ENCODE data around the gene RSRC1. TPM values are rescaled to one million over a fixed set of nuclear protein-coding genes. Genes with fewer than 3 reads are reported as not detected.

Gene RSRC1
- total and polyA plus RNA-seq, 2 donors (not counting 1 experiment from before 2014, with no cell fraction given), result 4.5 to 54.6 TPM

GRCh38 chr3:158220575-158220974, 110.7 kb downstream of the RSRC1 start:
- H3K9me3 Mint-ChIP-seq (ENCODE audit: insufficient read depth), result no peaks in the 10 kb centered on the region
- H3K27me3 ChIP-seq (replicated peaks in 1 of 4; ENCODE audit: control extremely low read depth in 1 of 4, control insufficient read depth in 3 of 4, insufficient read depth in 4 of 4, low read length in 3 of 4), result no peaks in the 10 kb centered on the region
- no peaks in the 10 kb centered on the region for H3K9me3 ChIP-seq (ENCODE audit: control extremely low read depth in 1 of 3, control insufficient read depth in 2 of 3, insufficient read depth in 1 of 3, low read length in 2 of 3)
- H3K4me3 Mint-ChIP-seq, result no peak overlapping the region
- H3K27ac ChIP-seq (ENCODE audit: low read length in 2 of 2), result no peak overlapping the region
- H2AFZ ChIP-seq (ENCODE audit: insufficient read depth, low read depth, low read length, poor library complexity, severe bottlenecking), result no peak overlapping the region
- no peaks in the 10 kb centered on the region for H3K36me3 ChIP-seq (replicated peaks in 1 of 2; ENCODE audit: control extremely low read depth in 1 of 2, control insufficient read depth in 1 of 2, extremely low read depth in 1 of 2, insufficient read depth in 2 of 2, low read length in 1 of 2)
- no peak overlapping the region for H3K4me2 ChIP-seq (replicated peaks; ENCODE audit: low read depth, low read length, poor library complexity, severe bottlenecking)
- intact Hi-C loops (cut with micrococcal nuclease), result no loop called here
- H3K4me1 ChIP-seq (ENCODE audit: control insufficient read depth in 2 of 2, insufficient read depth in 2 of 2, low read length in 2 of 2), result no peaks in the 10 kb centered on the region
- H3K79me2 ChIP-seq (ENCODE audit: control insufficient read depth, insufficient read depth, low read length), result no peaks in the 10 kb centered on the region
- ChIA-PET CTCF (no interaction called here), POLR2A (no interaction called here)
- no peak overlapping the region for H3K4me3 ChIP-seq (ENCODE audit: control extremely low read depth in 1 of 5, extremely low read depth in 1 of 5, insufficient read depth in 1 of 5, low read depth in 2 of 5, low read length in 4 of 5)
- ATAC-seq (ENCODE audit: low read depth) (no peak), DNase-seq (no peak)
- no peak for TF ChIP-seq CTCF (IDR thresholded peaks at IDR 0.05)
- TF ChIP-seq EZH2 (IDR thresholded peaks at IDR 0.05; ENCODE audit: borderline replicate concordance, insufficient read depth, low read depth, low read length, poor library complexity, severe bottlenecking), result no peak
- H4K20me1 ChIP-seq (ENCODE audit: control insufficient read depth, insufficient read depth, low read length, poor library complexity, severe bottlenecking), result no peaks in the 10 kb centered on the region
- H3K4me1 Mint-ChIP-seq, result no peaks in the 10 kb centered on the region
- H3K27ac Mint-ChIP-seq, result no peak overlapping the region
- H3K27me3 Mint-ChIP-seq, result no peaks in the 10 kb centered on the region
- no peak overlapping the region for H3K9ac ChIP-seq (ENCODE audit: low read length)

- intact Hi-C loops (cut with micrococcal nuclease), result no loop called here
- Histone ChIP-seq H3K27me3 (replicated peaks in 1 of 4; ENCODE audit: control extremely low read depth in 1 of 4, control insufficient read depth in 3 of 4, insufficient read depth in 4 of 4, low read length in 3 of 4) (no peaks in the 10 kb centered on the region), H3K9ac (ENCODE audit: low read length) (no peak overlapping the region), H3K79me2 (ENCODE audit: control insufficient read depth, insufficient read depth, low read length) (no peaks in the 10 kb centered on the region), H4K20me1 (ENCODE audit: control insufficient read depth, insufficient read depth, low read length, poor library complexity, severe bottlenecking) (no peaks in the 10 kb centered on the region), H3K4me3 (ENCODE audit: control extremely low read depth in 1 of 5, extremely low read depth in 1 of 5, insufficient read depth in 1 of 5, low read depth in 2 of 5, low read length in 4 of 5) (no peak overlapping the region), H3K27ac (ENCODE audit: low read length in 2 of 2) (no peak overlapping the region), H3K4me1 (ENCODE audit: control insufficient read depth in 2 of 2, insufficient read depth in 2 of 2, low read length in 2 of 2) (no peaks in the 10 kb centered on the region), H3K9me3 (ENCODE audit: control extremely low read depth in 1 of 3, control insufficient read depth in 2 of 3, insufficient read depth in 1 of 3, low read length in 2 of 3) (no peaks in the 10 kb centered on the region), H2AFZ (ENCODE audit: insufficient read depth, low read depth, low read length, poor library complexity, severe bottlenecking) (no peak overlapping the region), H3K36me3 (replicated peaks in 1 of 2; ENCODE audit: control extremely low read depth in 1 of 2, control insufficient read depth in 1 of 2, extremely low read depth in 1 of 2, insufficient read depth in 2 of 2, low read length in 1 of 2) (no peaks in the 10 kb centered on the region), H3K4me2 (replicated peaks; ENCODE audit: low read depth, low read length, poor library complexity, severe bottlenecking) (no peak overlapping the region)
- Mint-ChIP-seq H3K4me3 (no peak overlapping the region), H3K9me3 (ENCODE audit: insufficient read depth) (no peaks in the 10 kb centered on the region), H3K27me3 (no peaks in the 10 kb centered on the region), H3K27ac (no peak overlapping the region), H3K4me1 (no peaks in the 10 kb centered on the region)
- TF ChIP-seq CTCF (IDR thresholded peaks at IDR 0.05) (no peak), EZH2 (IDR thresholded peaks at IDR 0.05; ENCODE audit: borderline replicate concordance, insufficient read depth, low read depth, low read length, poor library complexity, severe bottlenecking) (no peak)
- ATAC-seq (ENCODE audit: low read depth) (no peak), DNase-seq (no peak)
- CTCF ChIA-PET, result no interaction called here
- WGBS (ENCODE audit: insufficient coverage), result no CpG with 5 or more reads among the region's 2 CpGs
- POLR2A ChIA-PET, result no interaction called here
These were observed 111.5 kb downstream of the RSRC1 start for GRCh38 chr3:158221426-158221825.
